A549 (cell line): Measurements from ENCODE around the gene SVEP1. TPM values are rescaled to one million over a fixed set of nuclear protein-coding genes. Genes with fewer than 3 reads are reported as not detected.

Source experiments
- ATAC-seq, 2 experiments: fragments of 200-7000 bp in 1 of 2; fragments of >200 bp in 1 of 2; cut with Nextera tagmentation in 1 of 2; cut with Tn5 transposase in 1 of 2; 3 replicates each; pipeline versions ENCODE4 v1.8.0 to v1.9.1; 2018 to 2020; ENCODE audit warnings: mild to moderate bottlenecking in 1 of 2, moderate library complexity in 1 of 2
- CTCF ChIA-PET: fragments of 300-600 bp; sonication (Branson Sonifier 250); formaldehyde crosslinking; extraction: SDS; loops from one replicate; lab custom pipeline; 2021; ENCODE audit warnings: antibody characterized with exemption, inconsistent platforms; lab: Yijun Ruan, JAX
- POLR2A ChIA-PET: fragments of 350-600 bp; formaldehyde crosslinking; extraction: SDS; loops from one replicate; lab custom pipeline; 2021; ENCODE audit warnings: antibody characterized with exemption, inconsistent platforms; lab: Yijun Ruan, JAX
- DNase-seq, 2 experiments: peaks; one replicate each; pipeline versions ENCODE4 v3.0.0 to v3.0.0-alpha.2; 2011 to 2016; ENCODE audit warnings: low read depth in 1 of 2, low spot score in 1 of 2
- FAIRE-seq: peaks from 2 replicates; lab custom pipeline; 2011; peaks lifted over from hg19 to GRCh38; lab: Jason Lieb, UNC
- H3K27ac ChIP-seq, 2 experiments: fragments of >200 bp; sonication (Bioruptor Twin); formaldehyde crosslinking; 3 replicates each; pipeline ENCODE4 v1.5.1; 2016 to 2017
- H3K4me1 ChIP-seq: fragments of >200 bp; sonication (Bioruptor Twin); formaldehyde crosslinking; 3 replicates; pipeline ENCODE4 v1.6.1; 2016
- H3K4me2 ChIP-seq: fragments of >200 bp; sonication (Bioruptor Twin); formaldehyde crosslinking; 3 replicates; pipeline ENCODE4 v1.6.1; 2016
- H3K4me3 ChIP-seq: fragments of >200 bp; sonication (Bioruptor Twin); formaldehyde crosslinking; 3 replicates; pipeline ENCODE4 v1.5.1; 2016
- H3K9me3 ChIP-seq: fragments of >200 bp; sonication (Bioruptor Twin); formaldehyde crosslinking; 3 replicates; pipeline ENCODE4 v1.6.1; 2016
- CBX2 ChIP-seq: fragments of 200-600 bp; sonication (generic); IDR thresholded peaks from 2 replicates; pipeline ENCODE4 v1.6.1; 2016; ENCODE audit warnings: low read depth, mild to moderate bottlenecking, borderline replicate concordance
- CHD2 ChIP-seq: fragments of 150-350 bp; IDR thresholded peaks from 2 replicates; pipeline ENCODE4 v1.6.1; 2014; ENCODE audit warnings: low read length; ENCODE audit not compliant: partially characterized antibody
- EHF ChIP-seq: fragments of 250-450 bp; sonication (Bioruptor Pico); IDR thresholded peaks from 2 replicates; pipeline ENCODE4 v1.5.0; 2020; ENCODE audit warnings: mild to moderate bottlenecking
- FOSB ChIP-seq: fragments of 250-450 bp; sonication (Bioruptor Pico); IDR thresholded peaks from 2 replicates; pipeline ENCODE4 v1.5.0; 2020; ENCODE audit warnings: mild to moderate bottlenecking, moderate library complexity
- GATA3 ChIP-seq: IDR thresholded peaks from 2 replicates; pipeline ENCODE4 v1.6.1; 2012; ENCODE audit warnings: borderline replicate concordance
- HDAC2 ChIP-seq: fragments of 200-600 bp; sonication (generic); IDR thresholded peaks from 2 replicates; pipeline ENCODE4 v1.6.1; 2016
- HEYL ChIP-seq: fragments of 250-450 bp; sonication (Bioruptor Pico); IDR thresholded peaks from 2 replicates; pipeline ENCODE4 v1.8.0; 2021; ENCODE audit warnings: mild to moderate bottlenecking, moderate library complexity
- HOXA7 ChIP-seq: fragments of 250-450 bp; sonication (Bioruptor Pico); IDR thresholded peaks from 2 replicates; pipeline ENCODE4 v1.5.0; 2020; ENCODE audit warnings: mild to moderate bottlenecking, moderate library complexity
- HOXB13 ChIP-seq: fragments of 250-450 bp; sonication (Bioruptor Pico); IDR thresholded peaks from 2 replicates; pipeline ENCODE4 v1.5.0; 2020; ENCODE audit warnings: low read depth, mild to moderate bottlenecking, moderate library complexity
- HOXB5 ChIP-seq: fragments of 250-450 bp; sonication (Bioruptor Pico); IDR thresholded peaks from 2 replicates; pipeline ENCODE4 v1.5.0; 2020; ENCODE audit warnings: mild to moderate bottlenecking, moderate library complexity
- JUN ChIP-seq, 2 experiments: fragments of >200 bp; sonication (Bioruptor Twin); formaldehyde crosslinking; IDR thresholded peaks; 2 replicates in 1 of 2; 3 replicates in 1 of 2; pipeline ENCODE4 v1.6.1; 2016 to 2017
- KDM1A ChIP-seq: fragments of 200-600 bp; sonication (generic); IDR thresholded peaks from 2 replicates; pipeline ENCODE4 v1.6.1; 2016; ENCODE audit warnings: low read depth, mild to moderate bottlenecking
- KDM5A ChIP-seq: fragments of 200-600 bp; sonication (generic); IDR thresholded peaks from 2 replicates; pipeline ENCODE4 v1.6.1; 2016; ENCODE audit warnings: antibody characterized with exemption, mild to moderate bottlenecking
- NPAS2 ChIP-seq: fragments of 250-450 bp; sonication (Bioruptor Pico); IDR thresholded peaks from 2 replicates; pipeline ENCODE4 v1.8.0; 2022; ENCODE audit warnings: mild to moderate bottlenecking, moderate library complexity, borderline replicate concordance
- POLR2AphosphoS2 ChIP-seq: conservative IDR thresholded peaks from 2 replicates; pipeline ENCODE4 v1.6.1; 2012; ENCODE audit warnings: low read length, improper control_type of control experiment, inconsistent platforms
- RFX5 ChIP-seq: fragments of 450-650 bp; IDR thresholded peaks from 2 replicates; pipeline ENCODE4 v1.7.1; 2014; ENCODE audit warnings: antibody characterized with exemption, mild to moderate bottlenecking, moderate library complexity
- TFCP2L1 ChIP-seq: fragments of 250-450 bp; sonication (Bioruptor Pico); IDR thresholded peaks from 2 replicates; pipeline ENCODE4 v1.5.0; 2021; ENCODE audit warnings: mild to moderate bottlenecking
- ZC3H11A ChIP-seq: fragments of 450-650 bp; IDR thresholded peaks from 2 replicates; pipeline ENCODE4 v1.6.1; 2014; ENCODE audit warnings: antibody characterized with exemption, mild to moderate bottlenecking
- ZFP36 ChIP-seq: fragments of 450-650 bp; IDR thresholded peaks from 2 replicates; pipeline ENCODE4 v1.6.1; 2014; ENCODE audit warnings: borderline replicate concordance; ENCODE audit not compliant: partially characterized antibody
- ZNF302 ChIP-seq: fragments of 250-450 bp; sonication (Bioruptor Pico); IDR thresholded peaks from 2 replicates; pipeline ENCODE4 v1.9.0; 2021; ENCODE audit warnings: inconsistent platforms, mild to moderate bottlenecking, moderate library complexity
- WGBS: methylation state at CpG from one replicate; pipeline ENCODE4 v1.1.6; 2017; ENCODE audit errors: missing lambda C conversion rate; 5-methylcytosine and 5-hydroxymethylcytosine counted together
- polyA plus RNA-seq, 4 experiments: library from polyadenylated mRNA; depleted of rRNA in 3 of 4; stranded (reverse); fragments of >200 nt; fragmentation: RNase III in 1 of 4; extraction: RNeasy Plus Mini Kit Qiagen cat#74134 plus additional on column Dnase treatment in 1 of 4; gene quantifications; 2 replicates in 3 of 4; 3 replicates in 1 of 4; pipeline ENCODE4 v1.2.3, GENCODE V29; 2011 to 2017
- TF ChIP-seq, protein P1 (sequence below): fragments of 250-450 bp; sonication (Bioruptor Pico); IDR thresholded peaks from 2 replicates; pipeline ENCODE4 v1.5.0; 2021; ENCODE audit warnings: mild to moderate bottlenecking, moderate library complexity, borderline replicate concordance
- TF ChIP-seq, protein P2 (sequence below): IDR thresholded peaks from 2 replicates; pipeline ENCODE4 v1.6.1; 2012
- TF ChIP-seq, protein P3 (sequence below): fragments of 150-350 bp; IDR thresholded peaks from 2 replicates; pipeline ENCODE4 v1.6.1; 2014; ENCODE audit warnings: low read depth, mild to moderate bottlenecking, low read length
- TF ChIP-seq, protein P4 (sequence below): fragments of 450-650 bp; IDR thresholded peaks from 2 replicates; pipeline ENCODE4 v1.6.1; 2014; ENCODE audit warnings: antibody characterized with exemption
- TF ChIP-seq, protein P5 (sequence below): fragments of >200 bp; sonication (Bioruptor Twin); formaldehyde crosslinking; IDR thresholded peaks from 3 replicates; pipeline ENCODE4 v1.6.1; 2016
- TF ChIP-seq, protein P6 (sequence below): IDR thresholded peaks from 2 replicates; pipeline ENCODE4 v1.6.1; 2012; ENCODE audit warnings: low read depth, borderline replicate concordance

SVEP1 gene
- polyA plus RNA-seq, 2 of the 4 experiments (the other 2 are of a cell fraction), result 0.52 to 1.5 TPM

DNA sequence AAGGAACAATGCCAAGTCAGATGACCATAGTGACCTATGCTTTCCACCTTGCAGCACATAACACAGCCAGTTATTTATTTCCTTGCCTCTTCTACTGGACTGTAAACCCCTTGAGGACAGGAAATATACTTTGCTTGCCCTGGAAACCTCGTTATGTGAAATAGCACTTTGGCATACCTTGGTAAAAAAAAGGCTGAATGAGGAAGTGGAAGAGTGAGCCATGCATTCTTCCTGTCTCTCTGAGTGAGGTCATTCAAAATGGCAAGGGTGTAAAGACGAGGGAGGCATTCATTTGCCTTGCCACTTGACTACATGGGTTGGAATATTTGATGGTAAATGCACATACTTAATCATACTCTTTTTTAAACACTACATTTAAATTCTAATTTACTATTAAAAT is 42.8 kb upstream of the SVEP1 start:
- ChIA-PET CTCF (interaction anchor here (1.4 to 2.0 kb wide), 3 partner anchors 139 to 589 kb away, joined by 3 to 50 read pairs (median 3); no protein-coding TSS in a partner anchor), POLR2A (no interaction called here)
- no peak for ATAC-seq
- 50% methylated on average over 2 of the region's 2 CpGs for WGBS
- Histone ChIP-seq H3K9me3 (no peaks in the 10 kb centered on the region), H3K4me1 (no peaks in the 10 kb centered on the region), H3K27ac (no peak overlapping the region), H3K4me3 (no peak overlapping the region), H3K4me2 (no peak overlapping the region)
- no peak for FAIRE-seq
- TF ChIP-seq ZNF302 (CRISPR knock-in tag), result no peak
- TF ChIP-seq HOXB13, result no peak
- TF ChIP-seq JUN (IDR thresholded peaks at IDR 0.05), result no peak
- TF ChIP-seq HOXA7 (CRISPR knock-in tag), result no peak
- TF ChIP-seq KDM1A, result no peak
- TF ChIP-seq, protein P1, sequence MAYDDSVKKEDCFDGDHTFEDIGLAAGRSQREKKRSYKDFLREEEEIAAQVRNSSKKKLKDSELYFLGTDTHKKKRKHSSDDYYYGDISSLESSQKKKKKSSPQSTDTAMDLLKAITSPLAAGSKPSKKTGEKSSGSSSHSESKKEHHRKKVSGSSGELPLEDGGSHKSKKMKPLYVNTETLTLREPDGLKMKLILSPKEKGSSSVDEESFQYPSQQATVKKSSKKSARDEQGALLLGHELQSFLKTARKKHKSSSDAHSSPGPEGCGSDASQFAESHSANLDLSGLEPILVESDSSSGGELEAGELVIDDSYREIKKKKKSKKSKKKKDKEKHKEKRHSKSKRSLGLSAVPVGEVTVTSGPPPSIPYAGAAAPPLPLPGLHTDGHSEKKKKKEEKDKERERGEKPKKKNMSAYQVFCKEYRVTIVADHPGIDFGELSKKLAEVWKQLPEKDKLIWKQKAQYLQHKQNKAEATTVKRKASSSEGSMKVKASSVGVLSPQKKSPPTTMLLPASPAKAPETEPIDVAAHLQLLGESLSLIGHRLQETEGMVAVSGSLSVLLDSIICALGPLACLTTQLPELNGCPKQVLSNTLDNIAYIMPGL (CRISPR knock-in tag), result no peak
- TF ChIP-seq GATA3, result no peak
- no peak for DNase-seq

DNA sequence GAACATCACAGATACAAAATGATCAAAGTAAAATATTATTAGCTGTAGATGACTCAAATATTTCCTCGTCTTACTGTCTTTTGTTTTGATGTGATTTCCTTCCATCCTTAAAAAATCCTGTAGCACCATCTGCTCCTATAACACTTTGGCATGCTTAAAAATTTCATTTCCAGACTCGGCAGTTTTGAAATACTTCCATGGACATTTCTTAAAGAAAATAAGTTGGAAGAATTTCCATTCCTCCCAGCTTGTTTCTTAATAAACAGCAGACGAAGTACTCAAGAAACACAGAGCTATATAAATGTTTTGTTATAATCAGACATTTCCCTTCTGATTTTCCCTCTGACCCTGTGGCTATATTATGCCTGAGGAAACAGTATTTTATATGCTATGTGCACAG is 41.2 kb upstream of the SVEP1 start:
- DNase-seq, result no peak
- H3K4me1 ChIP-seq, result no peaks in the 10 kb centered on the region
- WGBS, result 48% methylated on average over 3 of the region's 3 CpGs
- POLR2A ChIA-PET, result no interaction called here
- TF ChIP-seq ZFP36 (no peak), ZNF302 (CRISPR knock-in tag) (no peak), RFX5 (no peak), TFCP2L1 (CRISPR knock-in tag) (no peak), ZC3H11A (no peak), HEYL (CRISPR knock-in tag) (no peak), GATA3 (no peak), CBX2 (no peak)
- TF ChIP-seq, protein P2, sequence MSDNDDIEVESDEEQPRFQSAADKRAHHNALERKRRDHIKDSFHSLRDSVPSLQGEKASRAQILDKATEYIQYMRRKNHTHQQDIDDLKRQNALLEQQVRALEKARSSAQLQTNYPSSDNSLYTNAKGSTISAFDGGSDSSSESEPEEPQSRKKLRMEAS, result no peak
- TF ChIP-seq, protein P3, sequence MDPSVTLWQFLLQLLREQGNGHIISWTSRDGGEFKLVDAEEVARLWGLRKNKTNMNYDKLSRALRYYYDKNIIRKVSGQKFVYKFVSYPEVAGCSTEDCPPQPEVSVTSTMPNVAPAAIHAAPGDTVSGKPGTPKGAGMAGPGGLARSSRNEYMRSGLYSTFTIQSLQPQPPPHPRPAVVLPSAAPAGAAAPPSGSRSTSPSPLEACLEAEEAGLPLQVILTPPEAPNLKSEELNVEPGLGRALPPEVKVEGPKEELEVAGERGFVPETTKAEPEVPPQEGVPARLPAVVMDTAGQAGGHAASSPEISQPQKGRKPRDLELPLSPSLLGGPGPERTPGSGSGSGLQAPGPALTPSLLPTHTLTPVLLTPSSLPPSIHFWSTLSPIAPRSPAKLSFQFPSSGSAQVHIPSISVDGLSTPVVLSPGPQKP, result no peak
- TF ChIP-seq, protein P4, sequence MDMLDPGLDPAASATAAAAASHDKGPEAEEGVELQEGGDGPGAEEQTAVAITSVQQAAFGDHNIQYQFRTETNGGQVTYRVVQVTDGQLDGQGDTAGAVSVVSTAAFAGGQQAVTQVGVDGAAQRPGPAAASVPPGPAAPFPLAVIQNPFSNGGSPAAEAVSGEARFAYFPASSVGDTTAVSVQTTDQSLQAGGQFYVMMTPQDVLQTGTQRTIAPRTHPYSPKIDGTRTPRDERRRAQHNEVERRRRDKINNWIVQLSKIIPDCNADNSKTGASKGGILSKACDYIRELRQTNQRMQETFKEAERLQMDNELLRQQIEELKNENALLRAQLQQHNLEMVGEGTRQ, result no peak
- no peak overlapping the region for H3K4me2 ChIP-seq
- no peak overlapping the region for H3K27ac ChIP-seq
- no peak for FAIRE-seq
- no peaks in the 10 kb centered on the region for H3K9me3 ChIP-seq
- CTCF ChIA-PET, result no interaction called here
- H3K4me3 ChIP-seq, result no peak overlapping the region
- no peak for ATAC-seq

DNA sequence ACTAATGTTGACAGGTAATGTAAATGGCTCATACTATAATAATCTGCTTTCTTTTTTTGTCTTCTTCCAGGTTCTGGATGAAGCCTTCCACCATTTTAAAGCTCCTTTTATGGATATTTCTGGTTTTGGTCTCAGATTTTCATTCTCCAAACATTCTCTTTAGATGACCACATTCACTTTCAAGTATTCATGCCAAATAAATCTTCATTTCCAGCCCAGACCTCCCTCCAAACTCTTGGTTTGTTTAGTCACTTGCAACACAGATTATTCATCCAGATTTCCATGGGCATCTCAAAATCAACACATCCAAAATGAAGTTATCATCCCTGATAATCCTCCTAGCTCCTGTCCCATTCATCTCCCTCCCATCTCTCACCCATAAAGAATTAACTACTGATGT is 40.3 kb upstream of the SVEP1 start:
- no peak overlapping the region for H3K4me2 ChIP-seq
- POLR2A ChIA-PET, result no interaction called here
- DNase-seq (no peak), FAIRE-seq (no peak), ATAC-seq (no peak)
- CTCF ChIA-PET, result interaction anchor here (0.7 kb wide), 1 partner anchor 564 kb away, joined by 3 read pairs; no protein-coding TSS in a partner anchor
- H3K27ac ChIP-seq, result no peak overlapping the region
- no peaks in the 10 kb centered on the region for H3K9me3 ChIP-seq
- no peak overlapping the region for H3K4me3 ChIP-seq
- H3K4me1 ChIP-seq, result no peaks in the 10 kb centered on the region
- TF ChIP-seq, protein P3, result no peak
- TF ChIP-seq, protein P5, sequence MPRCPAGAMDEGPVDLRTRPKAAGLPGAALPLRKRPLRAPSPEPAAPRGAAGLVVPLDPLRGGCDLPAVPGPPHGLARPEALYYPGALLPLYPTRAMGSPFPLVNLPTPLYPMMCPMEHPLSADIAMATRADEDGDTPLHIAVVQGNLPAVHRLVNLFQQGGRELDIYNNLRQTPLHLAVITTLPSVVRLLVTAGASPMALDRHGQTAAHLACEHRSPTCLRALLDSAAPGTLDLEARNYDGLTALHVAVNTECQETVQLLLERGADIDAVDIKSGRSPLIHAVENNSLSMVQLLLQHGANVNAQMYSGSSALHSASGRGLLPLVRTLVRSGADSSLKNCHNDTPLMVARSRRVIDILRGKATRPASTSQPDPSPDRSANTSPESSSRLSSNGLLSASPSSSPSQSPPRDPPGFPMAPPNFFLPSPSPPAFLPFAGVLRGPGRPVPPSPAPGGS, result no peak
- TF ChIP-seq, protein P6, sequence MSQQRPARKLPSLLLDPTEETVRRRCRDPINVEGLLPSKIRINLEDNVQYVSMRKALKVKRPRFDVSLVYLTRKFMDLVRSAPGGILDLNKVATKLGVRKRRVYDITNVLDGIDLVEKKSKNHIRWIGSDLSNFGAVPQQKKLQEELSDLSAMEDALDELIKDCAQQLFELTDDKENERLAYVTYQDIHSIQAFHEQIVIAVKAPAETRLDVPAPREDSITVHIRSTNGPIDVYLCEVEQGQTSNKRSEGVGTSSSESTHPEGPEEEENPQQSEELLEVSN, result no peak
- no peak for TF ChIP-seq HOXB5
- TF ChIP-seq NPAS2 (CRISPR knock-in tag), result no peak
- no peak for TF ChIP-seq POLR2AphosphoS2
- TF ChIP-seq EHF (CRISPR knock-in tag), result no peak
- TF ChIP-seq, protein P1 (CRISPR knock-in tag), result no peak
- TF ChIP-seq HOXA7 (CRISPR knock-in tag), result no peak
- no peak for TF ChIP-seq CHD2
- no peak for TF ChIP-seq KDM5A
- TF ChIP-seq FOSB, result no peak
- TF ChIP-seq HDAC2, result no peak
